ENCODE results near the gene MGAT2. TPM values are rescaled to one million over a fixed set of nuclear protein-coding genes. Genes with fewer than 3 reads are reported as not detected.
A peak's percentile ranks its signal among the peaks of the same experiment; 100 is the strongest.
"Not testable (repeated sequence)": the region's sequence is repeated elsewhere in the genome, so short reads cannot be mapped to it uniquely, and the experiment has no call there.

MGAT2 gene
- total RNA-seq (2012; rRNA removed) = 76.9 and 77.3 TPM in 2 replicates

DNA sequence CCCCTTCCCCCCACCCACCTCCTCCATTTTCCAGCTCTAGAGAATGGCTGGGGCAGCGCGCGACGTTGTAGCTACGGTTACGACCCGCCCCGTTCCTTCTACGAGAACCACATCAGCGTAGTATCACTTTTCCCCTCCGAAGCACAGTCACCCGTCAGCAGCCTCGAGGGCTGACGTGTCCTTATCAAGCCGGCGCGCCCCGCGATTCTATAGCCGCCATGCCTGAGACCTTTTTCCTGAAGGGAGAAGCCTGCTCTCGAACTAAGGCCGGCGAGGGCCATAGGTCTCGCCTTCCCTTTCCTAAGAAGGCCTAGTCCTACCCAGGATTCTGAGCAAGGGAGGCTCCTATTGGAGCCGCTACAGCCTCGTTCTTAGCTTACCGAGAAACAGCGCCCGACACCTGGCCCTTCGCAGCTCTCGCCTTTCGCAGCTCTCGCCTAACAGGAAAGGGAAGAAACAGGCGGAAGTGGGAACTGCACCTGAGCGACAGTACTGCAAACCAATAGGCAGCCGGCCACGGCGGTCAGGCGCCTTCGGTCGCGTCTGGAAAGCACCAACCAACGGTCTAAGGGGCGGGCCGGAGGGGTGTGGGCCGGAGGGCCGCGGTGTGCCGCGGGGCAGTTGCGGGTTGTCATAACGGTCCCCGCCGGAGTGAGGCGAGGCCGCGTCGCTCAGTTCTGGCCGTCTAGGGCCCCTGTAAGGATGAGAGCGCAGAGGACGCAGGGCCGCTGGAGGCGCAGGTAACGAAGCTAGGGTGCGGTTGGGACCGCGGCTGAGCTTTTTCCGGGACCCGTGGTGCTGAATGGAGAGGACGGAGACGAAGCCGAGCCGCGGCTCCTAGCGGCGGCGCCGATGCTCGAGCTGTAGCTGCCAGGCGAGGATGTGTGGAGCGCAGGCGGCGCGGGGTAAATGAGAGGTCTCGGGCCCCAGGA lies at the start of gene MGAT2, which contains the start of gene RPL36AL:
MGAT2 (plus strand) TSS at position 618 of the 932 bp plus-strand sequence. CDS start 470 bp downstream, outside the sequence.
RPL36AL (minus strand) TSS at position 445 of the 932 bp plus-strand sequence. CDS start 1,522 bp downstream, outside the sequence.
- Histone ChIP-seq H3K4me3 (ENCODE audit: low read length) (peak within 1 kb of the TSS; percentile 92), H3K9ac (ENCODE audit: low read depth, low read length) (peak within 1 kb of the TSS; percentile 97), H3K9me3 (replicated peaks; ENCODE audit: low read length) (no peaks in the 10 kb centered on the region), H3K4me2 (ENCODE audit: low read length) (peak within 1 kb of the TSS; percentile 88), H3K4me1 (ENCODE audit: control insufficient read depth, insufficient read depth, low read length) (peaks cover 48% of the 10 kb centered on the region), H3K36me3 (ENCODE audit: insufficient read depth, low read length) (peaks cover 18% of the 10 kb centered on the region), H3K27me3 (ENCODE audit: control insufficient read depth, insufficient read depth, low read length) (no peaks in the 10 kb centered on the region)

DNA sequence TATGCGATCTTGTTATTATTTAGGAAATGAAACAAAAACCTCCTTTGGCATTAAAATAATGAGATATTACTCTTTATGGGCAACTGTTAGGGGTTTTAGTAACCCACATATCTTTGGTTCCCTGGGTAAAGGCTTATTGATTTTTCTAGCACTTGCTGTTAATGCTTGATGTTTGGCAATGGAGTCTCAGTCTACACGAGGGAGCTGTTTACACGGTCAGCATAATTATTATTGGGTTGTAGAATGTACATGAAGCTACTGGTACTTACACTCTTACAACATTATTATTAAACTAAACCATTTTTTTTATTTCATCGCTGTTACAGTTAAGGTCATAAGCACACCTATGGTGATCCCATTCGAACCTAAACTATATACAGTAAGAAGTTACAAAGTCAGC lies 46.6 kb upstream of the MGAT2 start:
- Histone ChIP-seq H3K4me3 (ENCODE audit: low read length) (no peak overlapping the region), H3K36me3 (ENCODE audit: insufficient read depth, low read length) (peaks cover 24% of the 10 kb centered on the region)

DNA sequence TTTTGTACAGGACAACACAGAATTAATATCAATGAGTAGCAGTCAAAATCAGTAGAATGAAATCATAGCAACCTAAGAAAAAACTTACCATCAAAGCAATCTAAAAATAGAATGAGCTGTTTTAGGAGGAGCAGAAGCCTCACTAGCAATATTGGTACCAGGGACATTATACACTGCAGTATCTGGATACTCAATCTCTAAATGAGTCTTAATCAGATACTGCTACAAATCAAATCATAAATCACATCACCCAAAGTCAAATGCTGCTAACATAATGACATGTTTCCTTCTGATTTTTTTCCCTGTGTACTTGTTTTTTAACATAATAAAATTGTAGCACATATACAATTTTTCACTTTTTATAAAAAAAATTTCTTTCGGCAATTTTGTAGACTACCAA lies 42.5 kb upstream of the MGAT2 start:
- Histone ChIP-seq H3K9me3 (replicated peaks; ENCODE audit: low read length) (no peaks in the 10 kb centered on the region), H3K9ac (ENCODE audit: low read depth, low read length) (no peak overlapping the region), H3K4me1 (ENCODE audit: control insufficient read depth, insufficient read depth, low read length) (no peaks in the 10 kb centered on the region), H3K27me3 (ENCODE audit: control insufficient read depth, insufficient read depth, low read length) (no peaks in the 10 kb centered on the region), H3K36me3 (ENCODE audit: insufficient read depth, low read length) (peaks cover 36% of the 10 kb centered on the region), H3K4me2 (ENCODE audit: low read length) (no peak overlapping the region), H3K4me3 (ENCODE audit: low read length) (no peak overlapping the region)

More for the DNA sequence above, 46.6 kb upstream of the MGAT2 start:
- H3K9me3 ChIP-seq (replicated peaks; ENCODE audit: low read length) = no peaks in the 10 kb centered on the region
- no peak overlapping the region for H3K4me2 ChIP-seq (ENCODE audit: low read length)
- no peaks in the 10 kb centered on the region for H3K4me1 ChIP-seq (ENCODE audit: control insufficient read depth, insufficient read depth, low read length)
- H3K27me3 ChIP-seq (ENCODE audit: control insufficient read depth, insufficient read depth, low read length) = no peaks in the 10 kb centered on the region
- H3K9ac ChIP-seq (ENCODE audit: low read depth, low read length) = no peak overlapping the region

DNA sequence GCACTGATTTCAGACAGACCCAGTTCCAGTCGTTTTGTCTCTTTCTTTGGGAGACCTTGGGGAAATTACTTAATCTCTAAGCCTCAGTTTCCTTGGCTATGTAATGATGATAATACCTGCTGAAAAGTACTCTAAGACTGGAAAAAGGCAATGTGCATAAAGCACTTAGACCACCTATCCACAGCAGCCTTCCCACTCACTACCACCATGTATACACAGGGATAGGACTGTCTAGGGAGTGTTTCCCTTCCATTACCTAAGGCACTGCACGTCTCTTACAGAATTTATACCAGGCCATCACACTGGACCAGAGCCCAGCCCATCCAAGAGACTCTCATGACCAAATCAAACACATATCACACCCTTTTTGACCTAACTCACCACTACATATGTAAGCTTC lies 40.8 kb upstream of the MGAT2 start:
- H3K36me3 ChIP-seq (ENCODE audit: insufficient read depth, low read length) = peaks cover 40% of the 10 kb centered on the region
- no peaks in the 10 kb centered on the region for H3K27me3 ChIP-seq (ENCODE audit: control insufficient read depth, insufficient read depth, low read length)
- H3K9ac ChIP-seq (ENCODE audit: low read depth, low read length) = no peak overlapping the region
- no peaks in the 10 kb centered on the region for H3K9me3 ChIP-seq (replicated peaks; ENCODE audit: low read length)
- peaks cover 10% of the 10 kb centered on the region for H3K4me1 ChIP-seq (ENCODE audit: control insufficient read depth, insufficient read depth, low read length)
- no peak overlapping the region for H3K4me3 ChIP-seq (ENCODE audit: low read length)
- H3K4me2 ChIP-seq (ENCODE audit: low read length) = no peak overlapping the region

DNA sequence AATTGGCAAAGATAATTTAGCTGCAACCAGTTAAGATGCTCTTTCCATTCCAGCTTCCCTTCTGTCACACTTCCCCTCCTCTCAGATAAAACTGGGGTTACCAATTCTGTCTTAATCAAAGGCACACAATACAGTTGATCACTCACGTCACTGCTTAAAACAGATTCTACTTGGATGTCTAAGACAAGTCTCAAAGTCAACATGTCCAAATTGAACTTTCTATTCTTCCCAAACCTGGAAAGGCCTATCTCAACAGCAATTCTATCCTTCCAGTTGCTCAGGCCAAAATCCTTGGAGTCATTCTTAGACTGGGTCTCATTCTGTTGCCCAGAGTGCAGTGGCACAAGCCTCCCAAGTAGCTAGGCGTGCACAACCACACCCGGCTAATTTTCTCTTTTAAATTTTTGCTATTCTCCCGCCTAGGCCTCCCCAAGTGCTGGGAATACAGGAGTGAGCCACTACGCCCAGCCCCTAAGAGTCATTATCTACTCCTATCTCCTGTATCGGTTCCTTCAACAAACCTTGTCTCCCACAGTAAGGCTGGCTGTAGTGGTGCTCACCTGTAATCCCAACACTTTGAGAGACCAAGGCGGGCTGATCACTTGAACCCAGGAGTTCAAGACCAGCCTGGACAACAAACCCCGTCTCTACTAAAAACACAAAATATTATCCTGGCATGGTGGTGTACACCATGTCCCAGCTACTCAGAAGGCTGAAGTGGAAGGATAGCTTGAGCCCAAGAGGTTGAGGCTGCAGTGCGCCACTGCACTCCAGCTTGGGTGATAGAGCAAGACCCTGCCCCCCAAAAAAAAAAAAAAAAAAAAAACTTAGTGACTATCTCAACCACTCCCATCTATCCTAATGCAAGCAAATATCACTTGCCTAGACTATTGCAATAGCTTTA lies 39.1 kb upstream of the MGAT2 start:
- Histone ChIP-seq H3K4me1 (ENCODE audit: control insufficient read depth, insufficient read depth, low read length) (peaks cover 10% of the 10 kb centered on the region), H3K27me3 (ENCODE audit: control insufficient read depth, insufficient read depth, low read length) (no peaks in the 10 kb centered on the region), H3K9me3 (replicated peaks; ENCODE audit: low read length) (no peaks in the 10 kb centered on the region), H3K4me2 (ENCODE audit: low read length) (no peak overlapping the region), H3K36me3 (ENCODE audit: insufficient read depth, low read length) (peaks cover 31% of the 10 kb centered on the region), H3K4me3 (ENCODE audit: low read length) (no peak overlapping the region), H3K9ac (ENCODE audit: low read depth, low read length) (no peak overlapping the region)

DNA sequence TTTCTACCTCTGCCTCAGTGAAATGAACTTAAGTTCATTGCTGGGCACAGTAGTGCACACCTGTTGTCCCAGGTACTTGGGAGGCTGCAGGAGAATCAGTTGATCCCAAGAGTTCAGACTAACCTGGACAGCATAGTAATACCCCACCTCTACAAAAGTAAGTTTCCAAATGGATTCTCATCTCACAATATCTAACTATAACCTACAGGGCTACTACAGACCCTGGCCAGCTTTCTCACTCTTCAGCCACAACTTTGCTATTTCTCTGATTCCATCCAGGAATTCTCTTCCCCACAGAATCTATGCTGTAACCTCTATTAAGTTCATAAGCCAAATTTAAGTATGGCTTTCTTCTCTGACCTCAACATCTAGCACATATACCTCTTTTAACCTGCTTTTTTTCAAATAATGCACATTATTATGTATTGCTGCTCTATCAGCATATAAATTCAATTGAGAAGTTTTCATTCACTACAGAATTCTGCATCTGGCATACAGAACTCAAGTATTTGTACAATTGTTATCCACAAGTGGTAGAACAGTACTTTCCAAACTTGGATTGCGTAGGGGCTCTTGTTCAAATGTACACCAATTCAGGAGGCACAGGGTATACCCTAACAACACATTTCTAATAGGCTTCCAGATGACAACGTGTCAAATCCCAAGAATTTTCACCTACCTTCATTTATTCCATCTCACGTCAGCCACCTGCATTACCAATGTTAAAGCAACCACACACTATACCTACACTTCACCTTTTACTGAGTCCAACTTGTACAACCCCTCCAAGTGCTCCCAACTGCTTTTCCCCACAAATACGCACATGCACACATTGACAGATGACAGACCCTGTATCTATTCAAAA lies 38.3 kb upstream of the MGAT2 start:
- Histone ChIP-seq H3K4me1 (ENCODE audit: control insufficient read depth, insufficient read depth, low read length) (peaks cover 10% of the 10 kb centered on the region), H3K4me2 (ENCODE audit: low read length) (no peak overlapping the region), H3K4me3 (ENCODE audit: low read length) (no peak overlapping the region)

DNA sequence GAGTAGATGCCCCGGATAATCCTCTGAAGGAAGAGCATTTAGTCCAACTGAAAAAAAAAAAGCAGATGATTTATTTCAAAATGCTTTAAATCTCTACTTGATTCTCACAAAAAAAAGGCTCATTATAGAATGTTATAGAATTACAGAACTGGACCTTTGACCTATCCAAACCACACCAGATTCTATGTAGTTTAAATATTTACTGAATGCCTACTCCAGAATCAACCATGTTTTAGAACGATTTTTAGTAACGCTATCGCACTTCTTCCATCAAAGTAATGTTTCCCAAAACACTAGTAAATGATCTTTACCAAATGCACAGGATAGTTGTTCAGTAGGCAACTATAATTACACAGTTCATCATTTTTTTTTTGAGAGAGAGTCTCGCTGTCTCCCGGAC lies 37.0 kb upstream of the MGAT2 start:
- H3K4me2 ChIP-seq (ENCODE audit: low read length) = peak overlapping the region; percentile 70
- H3K4me1 ChIP-seq (ENCODE audit: control insufficient read depth, insufficient read depth, low read length) = peaks cover 10% of the 10 kb centered on the region
- no peak overlapping the region for H3K9ac ChIP-seq (ENCODE audit: low read depth, low read length)
- H3K9me3 ChIP-seq (replicated peaks; ENCODE audit: low read length) = no peaks in the 10 kb centered on the region
- peak overlapping the region; percentile 85 for H3K4me3 ChIP-seq (ENCODE audit: low read length)
- no peaks in the 10 kb centered on the region for H3K27me3 ChIP-seq (ENCODE audit: control insufficient read depth, insufficient read depth, low read length)
- peaks cover 31% of the 10 kb centered on the region for H3K36me3 ChIP-seq (ENCODE audit: insufficient read depth, low read length)

More for the DNA sequence above, 38.3 kb upstream of the MGAT2 start:
- H3K36me3 ChIP-seq (ENCODE audit: insufficient read depth, low read length) = peaks cover 31% of the 10 kb centered on the region
- no peaks in the 10 kb centered on the region for H3K27me3 ChIP-seq (ENCODE audit: control insufficient read depth, insufficient read depth, low read length)
- H3K9me3 ChIP-seq (replicated peaks; ENCODE audit: low read length) = no peaks in the 10 kb centered on the region
- no peak overlapping the region for H3K9ac ChIP-seq (ENCODE audit: low read depth, low read length)

DNA sequence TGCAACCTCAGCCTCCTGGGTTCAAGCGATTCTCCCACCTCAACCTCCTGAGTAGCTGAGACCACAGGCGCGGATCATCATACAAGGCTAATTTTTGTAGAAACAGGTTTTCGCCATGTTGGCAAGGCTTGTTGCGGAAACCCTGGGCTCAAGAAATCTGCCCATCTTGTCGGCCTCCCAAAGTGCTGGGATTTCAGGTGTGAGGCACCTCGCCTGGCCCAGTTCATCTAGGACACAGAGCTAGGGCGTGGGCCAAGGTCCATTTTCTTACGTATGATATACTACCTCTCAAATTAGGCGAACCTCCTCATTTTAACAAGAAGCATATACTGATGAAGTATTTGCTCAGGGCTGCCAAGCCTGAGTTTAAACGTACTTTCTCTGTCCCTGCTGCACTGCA lies 36.5 kb upstream of the MGAT2 start:
- H3K4me1 ChIP-seq (ENCODE audit: control insufficient read depth, insufficient read depth, low read length) = peaks cover 10% of the 10 kb centered on the region
- H3K9me3 ChIP-seq (replicated peaks; ENCODE audit: low read length) = no peaks in the 10 kb centered on the region
- H3K27me3 ChIP-seq (ENCODE audit: control insufficient read depth, insufficient read depth, low read length) = no peaks in the 10 kb centered on the region
- H3K4me2 ChIP-seq (ENCODE audit: low read length) = peak overlapping the region; percentile 70
- H3K9ac ChIP-seq (ENCODE audit: low read depth, low read length) = peak overlapping the region; percentile 95
- H3K36me3 ChIP-seq (ENCODE audit: insufficient read depth, low read length) = peaks cover 31% of the 10 kb centered on the region
- peak overlapping the region; percentile 85 for H3K4me3 ChIP-seq (ENCODE audit: low read length)

DNA sequence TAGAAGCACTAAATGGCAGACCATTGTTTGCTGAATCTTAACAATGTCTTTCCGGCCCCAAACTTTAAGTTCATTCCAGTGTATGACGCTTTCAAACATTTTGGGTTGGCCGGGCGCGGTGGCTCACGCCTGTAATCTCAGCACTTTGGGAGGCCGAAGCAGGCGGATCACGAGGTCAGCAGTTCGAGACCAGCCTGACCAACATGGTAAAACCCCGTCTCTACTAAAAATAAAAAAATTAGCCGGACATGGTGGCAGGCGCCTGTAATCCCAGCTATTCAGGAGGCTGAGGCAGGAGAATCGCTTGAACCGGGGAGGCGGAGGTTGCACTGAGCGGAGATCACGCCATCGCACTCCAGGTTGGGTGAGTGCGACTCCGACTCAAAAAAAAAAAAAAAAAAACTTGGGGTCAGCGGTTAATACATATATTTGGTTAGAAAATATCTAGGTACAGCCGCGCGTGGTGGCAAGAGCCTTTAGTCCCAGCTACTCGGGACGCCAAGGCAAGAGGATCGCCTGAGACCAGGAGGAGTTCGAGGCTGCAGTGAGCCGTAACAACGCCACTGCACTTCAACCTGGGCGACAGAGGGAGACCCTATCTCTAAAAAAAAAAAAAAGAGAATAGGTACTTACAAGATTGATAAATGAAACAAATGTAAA lies 35.5 kb upstream of the MGAT2 start:
- not testable (repeated sequence) for H3K27me3 ChIP-seq (ENCODE audit: control insufficient read depth, insufficient read depth, low read length); H3K9me3 ChIP-seq (replicated peaks; ENCODE audit: low read length)
- H3K36me3 ChIP-seq (ENCODE audit: insufficient read depth, low read length) = peaks cover 26% of the 10 kb centered on the region
- H3K4me2 ChIP-seq (ENCODE audit: low read length) = peak overlapping the region; percentile 70
- H3K4me3 ChIP-seq (ENCODE audit: low read length) = peak overlapping the region; percentile 85
- peaks cover 10% of the 10 kb centered on the region for H3K4me1 ChIP-seq (ENCODE audit: control insufficient read depth, insufficient read depth, low read length)
- H3K9ac ChIP-seq (ENCODE audit: low read depth, low read length) = peak overlapping the region; percentile 95
